Measurements from ENCODE around the gene HKDC1.

DNA sequence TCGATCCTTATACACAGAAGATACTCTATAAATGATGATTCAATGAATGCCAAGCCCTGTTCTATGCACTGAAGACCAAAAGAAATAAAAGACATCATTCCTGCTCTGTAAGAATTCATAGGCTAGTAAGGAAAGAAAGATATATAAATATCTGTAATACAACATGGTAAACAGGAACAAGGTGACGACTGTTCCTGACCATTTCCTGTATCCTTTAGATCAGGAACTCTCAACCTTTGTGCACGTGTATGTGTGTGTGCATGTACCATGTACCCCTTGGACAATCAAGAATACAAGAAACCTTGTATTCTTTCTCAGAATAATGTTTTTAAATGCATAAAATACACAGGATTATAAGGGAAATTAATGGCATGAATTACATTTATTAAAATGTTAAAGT, 50.9 kb downstream of the HKDC1 start:
- TF ChIP-seq, protein P1, sequence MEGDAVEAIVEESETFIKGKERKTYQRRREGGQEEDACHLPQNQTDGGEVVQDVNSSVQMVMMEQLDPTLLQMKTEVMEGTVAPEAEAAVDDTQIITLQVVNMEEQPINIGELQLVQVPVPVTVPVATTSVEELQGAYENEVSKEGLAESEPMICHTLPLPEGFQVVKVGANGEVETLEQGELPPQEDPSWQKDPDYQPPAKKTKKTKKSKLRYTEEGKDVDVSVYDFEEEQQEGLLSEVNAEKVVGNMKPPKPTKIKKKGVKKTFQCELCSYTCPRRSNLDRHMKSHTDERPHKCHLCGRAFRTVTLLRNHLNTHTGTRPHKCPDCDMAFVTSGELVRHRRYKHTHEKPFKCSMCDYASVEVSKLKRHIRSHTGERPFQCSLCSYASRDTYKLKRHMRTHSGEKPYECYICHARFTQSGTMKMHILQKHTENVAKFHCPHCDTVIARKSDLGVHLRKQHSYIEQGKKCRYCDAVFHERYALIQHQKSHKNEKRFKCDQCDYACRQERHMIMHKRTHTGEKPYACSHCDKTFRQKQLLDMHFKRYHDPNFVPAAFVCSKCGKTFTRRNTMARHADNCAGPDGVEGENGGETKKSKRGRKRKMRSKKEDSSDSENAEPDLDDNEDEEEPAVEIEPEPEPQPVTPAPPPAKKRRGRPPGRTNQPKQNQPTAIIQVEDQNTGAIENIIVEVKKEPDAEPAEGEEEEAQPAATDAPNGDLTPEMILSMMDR (conservative IDR thresholded peaks at IDR 0.05; ENCODE audit: low read length): no peak
- no peak for TF ChIP-seq EZH2phosphoT487 (IDR thresholded peaks at IDR 0.05; ENCODE audit: borderline replicate concordance)
